GM13977 (cell line): ENCODE results near the gene MACROD2.

ENCODE experiments used
- DNase-seq: peaks from one replicate; pipeline ENCODE4 v3.0.0; 2012; ENCODE audit warnings: low spot score
- in situ Hi-C: fragments of 300-500 bp; cut with MboI; formaldehyde crosslinking; loops from one replicate; pipeline ENCODE4 v1.12.0; 2022; ENCODE audit warnings: low sequenced_read_pairs, low pct_unique_long_range_greater_than_20kb, mixed read lengths, inconsistent platforms; ENCODE audit not compliant: unreplicated experiment
- TF ChIP-seq, protein P1 (sequence below): IDR thresholded peaks from 2 replicates; pipeline ENCODE4 v1.5.1; 2012; ENCODE audit warnings: mild to moderate bottlenecking, control low read depth; ENCODE audit not compliant: insufficient read depth; ENCODE audit errors: extremely low read depth, missing control alignments

The MACROD2 gene

GRCh38 chr20:14488212-14488611, 492.9 kb downstream of the MACROD2 start:
- DNase-seq, result no peak
- in situ Hi-C loops, result no loop called here
- TF ChIP-seq, protein P1, sequence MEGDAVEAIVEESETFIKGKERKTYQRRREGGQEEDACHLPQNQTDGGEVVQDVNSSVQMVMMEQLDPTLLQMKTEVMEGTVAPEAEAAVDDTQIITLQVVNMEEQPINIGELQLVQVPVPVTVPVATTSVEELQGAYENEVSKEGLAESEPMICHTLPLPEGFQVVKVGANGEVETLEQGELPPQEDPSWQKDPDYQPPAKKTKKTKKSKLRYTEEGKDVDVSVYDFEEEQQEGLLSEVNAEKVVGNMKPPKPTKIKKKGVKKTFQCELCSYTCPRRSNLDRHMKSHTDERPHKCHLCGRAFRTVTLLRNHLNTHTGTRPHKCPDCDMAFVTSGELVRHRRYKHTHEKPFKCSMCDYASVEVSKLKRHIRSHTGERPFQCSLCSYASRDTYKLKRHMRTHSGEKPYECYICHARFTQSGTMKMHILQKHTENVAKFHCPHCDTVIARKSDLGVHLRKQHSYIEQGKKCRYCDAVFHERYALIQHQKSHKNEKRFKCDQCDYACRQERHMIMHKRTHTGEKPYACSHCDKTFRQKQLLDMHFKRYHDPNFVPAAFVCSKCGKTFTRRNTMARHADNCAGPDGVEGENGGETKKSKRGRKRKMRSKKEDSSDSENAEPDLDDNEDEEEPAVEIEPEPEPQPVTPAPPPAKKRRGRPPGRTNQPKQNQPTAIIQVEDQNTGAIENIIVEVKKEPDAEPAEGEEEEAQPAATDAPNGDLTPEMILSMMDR, result no peak

DNA sequence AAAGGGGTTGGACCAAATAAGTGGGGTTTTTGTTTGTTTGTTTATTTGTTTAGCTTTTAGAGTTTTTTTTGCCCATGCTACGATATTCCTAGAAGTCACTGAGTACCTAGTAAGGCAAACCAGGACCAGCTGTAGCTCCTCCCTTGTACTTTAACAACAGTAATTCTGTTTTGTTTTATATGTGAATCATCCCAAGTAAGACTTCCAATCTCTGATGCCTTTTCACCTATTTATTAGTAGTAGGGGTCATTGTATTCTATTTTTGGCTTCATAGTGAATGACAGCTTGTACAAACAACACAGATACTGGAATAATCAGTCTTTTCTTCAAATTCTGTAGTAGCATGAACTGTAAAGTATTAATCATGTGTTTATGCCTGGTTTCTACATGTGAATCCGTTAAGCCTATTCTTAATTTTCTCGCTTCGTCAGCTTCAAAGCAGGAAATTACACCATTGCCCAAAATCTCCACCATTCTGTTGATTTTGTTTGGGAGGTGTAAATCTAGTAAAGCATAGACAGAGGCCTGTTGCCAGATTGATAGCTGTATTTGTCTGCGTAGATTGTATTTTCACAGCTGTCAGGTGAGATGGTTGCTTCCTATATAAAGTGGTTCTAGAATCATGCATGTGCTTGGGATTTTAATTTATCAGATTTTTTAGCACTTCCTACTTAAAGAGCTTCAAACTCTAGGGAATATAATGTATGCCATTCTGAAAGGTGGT, 493.6 kb downstream of the MACROD2 start:
- in situ Hi-C loops, result no loop called here
- DNase-seq, result no peak
- TF ChIP-seq, protein P1, result no peak

- in situ Hi-C loops, result no loop called here
- TF ChIP-seq, protein P1, result no peak
- DNase-seq, result no peak
Observed at GRCh38 chr20:14489544-14489943, 494.2 kb downstream of the MACROD2 start.

DNA sequence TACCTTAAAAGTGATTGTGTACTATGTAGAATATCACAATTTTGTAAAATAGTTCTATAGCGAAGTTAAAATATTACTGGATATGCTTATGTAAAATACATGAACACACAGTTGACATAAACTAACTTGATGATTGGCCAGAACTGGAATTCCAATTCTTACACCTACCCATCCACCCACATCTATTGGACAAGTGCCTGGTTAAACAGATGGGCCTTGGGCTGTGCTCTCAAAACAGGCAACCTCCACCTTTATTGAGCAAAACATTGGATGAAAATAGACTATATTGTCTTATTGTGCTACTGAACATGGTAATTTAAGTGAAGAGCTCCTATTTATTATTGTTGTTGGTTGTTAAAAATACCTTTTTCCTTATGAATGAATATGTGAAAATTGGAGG, 496.1 kb downstream of the MACROD2 start:
- TF ChIP-seq, protein P1, result no peak
- DNase-seq, result no peak
- in situ Hi-C loops, result no loop called here

- TF ChIP-seq, protein P1, result no peak
- in situ Hi-C loops, result no loop called here
- DNase-seq, result no peak
Observed at GRCh38 chr20:14493408-14493807, 498.1 kb downstream of the MACROD2 start.

- in situ Hi-C loops, result no loop called here
- no peak for DNase-seq
- TF ChIP-seq, protein P1, result no peak
Observed at GRCh38 chr20:14494355-14494754, 499.0 kb downstream of the MACROD2 start.
